ENCODE measurements around the gene GAGE10.
"Not testable (repeated sequence)": the region's sequence is repeated elsewhere in the genome, so short reads cannot be mapped to it uniquely, and the experiment has no call there.

GAGE10 gene

DNA sequence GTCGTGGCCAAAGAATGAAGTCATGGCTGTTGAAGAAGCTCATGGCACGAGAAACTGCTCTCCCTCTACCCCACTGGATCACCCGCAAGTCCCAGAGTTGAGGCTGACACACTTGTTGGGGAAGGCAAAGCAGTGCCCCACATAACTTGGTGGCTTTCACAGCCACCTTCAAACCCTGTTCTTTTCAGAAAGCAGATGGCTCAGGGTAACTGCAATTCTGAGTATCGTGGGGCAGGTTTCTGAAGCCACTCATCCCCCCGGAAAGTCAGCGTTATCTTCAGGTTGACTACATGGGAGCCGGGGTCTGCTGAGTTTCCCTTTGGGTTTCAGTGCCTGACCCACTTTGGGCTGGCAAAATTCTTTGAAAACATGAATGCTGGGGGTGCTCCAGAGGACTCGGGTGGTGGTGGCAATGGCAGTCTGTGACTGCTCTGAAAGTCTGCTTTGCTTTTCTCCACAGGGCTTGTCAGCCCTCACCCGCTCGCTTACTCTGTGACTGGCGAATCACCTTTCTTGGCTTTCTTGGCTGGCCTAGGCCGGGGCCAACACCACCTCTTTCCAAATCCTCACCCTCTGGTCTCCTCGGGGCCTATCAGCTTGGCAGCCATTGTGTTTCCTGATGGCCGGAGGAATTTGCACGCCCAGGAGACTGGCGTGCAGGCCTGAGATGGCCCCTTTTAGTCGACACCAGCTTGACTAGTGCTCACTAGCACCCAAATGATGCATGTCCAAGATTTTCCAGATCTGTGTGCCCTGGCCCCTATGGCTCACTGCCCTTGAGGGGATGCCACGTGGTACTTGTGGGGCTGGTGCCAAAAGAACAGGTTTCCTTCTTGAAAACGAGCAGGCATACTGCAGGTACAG lies 26.5 kb upstream of the GAGE10 start:
- DNase-seq (ENCODE audit: low read depth): no peak

DNA sequence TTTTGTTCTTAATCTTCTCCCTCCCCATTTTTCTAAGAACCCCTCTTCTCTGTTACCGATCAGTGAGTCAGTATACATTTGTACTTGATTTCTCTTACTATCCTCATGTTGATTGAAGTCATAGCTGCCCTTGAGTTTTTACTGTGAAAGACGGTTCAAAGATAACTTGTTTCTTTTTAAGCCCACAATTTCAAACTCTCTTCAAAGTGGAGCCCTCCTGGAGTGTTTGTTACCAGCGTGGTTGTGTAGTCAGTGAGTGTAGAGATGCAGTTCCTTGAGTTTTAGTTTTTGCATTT lies 26.0 kb upstream of the GAGE10 start:
- no peak for DNase-seq (ENCODE audit: low read depth)

DNA sequence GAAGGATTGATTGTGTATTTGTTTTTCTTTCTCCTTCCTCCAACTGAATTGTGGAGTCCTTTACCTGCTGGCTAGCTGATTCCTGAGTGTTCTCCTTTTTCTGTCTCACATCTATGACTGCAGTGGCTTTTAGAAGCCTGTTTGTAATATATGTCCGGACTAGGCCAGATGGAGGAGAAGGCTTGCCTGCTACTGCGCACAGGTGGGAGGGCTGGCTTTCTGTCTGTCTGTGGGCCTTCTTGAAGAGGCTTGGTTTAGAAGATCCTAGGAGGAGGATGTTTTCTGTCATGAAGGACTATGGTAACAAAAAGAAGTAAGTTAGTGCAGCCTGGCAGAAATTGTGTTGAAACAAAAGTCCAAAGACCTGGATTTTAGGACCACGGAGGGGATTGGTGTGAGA lies 25.4 kb upstream of the GAGE10 start:
- DNase-seq (ENCODE audit: low read depth): no peak

DNA sequence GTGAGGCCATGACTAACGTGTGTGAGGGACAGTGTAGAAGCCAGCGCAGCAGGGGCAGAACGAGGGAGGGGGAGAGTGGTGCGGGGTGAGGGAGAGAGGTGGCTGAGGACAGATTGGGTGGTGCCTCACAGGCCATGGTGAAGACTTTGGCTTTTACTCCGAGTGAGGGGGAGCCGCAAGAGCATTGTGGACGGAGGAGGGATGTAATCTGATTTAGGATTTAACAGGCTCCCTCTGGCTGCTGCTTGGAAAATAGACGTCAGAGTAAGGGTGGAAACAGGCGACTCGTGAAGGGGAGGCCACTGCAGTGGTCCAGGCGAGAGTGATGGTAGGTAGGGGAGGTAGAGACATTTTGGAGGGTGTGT lies 20.8 kb upstream of the GAGE10 start:
- DNase-seq (ENCODE audit: low read depth): no peak

DNA sequence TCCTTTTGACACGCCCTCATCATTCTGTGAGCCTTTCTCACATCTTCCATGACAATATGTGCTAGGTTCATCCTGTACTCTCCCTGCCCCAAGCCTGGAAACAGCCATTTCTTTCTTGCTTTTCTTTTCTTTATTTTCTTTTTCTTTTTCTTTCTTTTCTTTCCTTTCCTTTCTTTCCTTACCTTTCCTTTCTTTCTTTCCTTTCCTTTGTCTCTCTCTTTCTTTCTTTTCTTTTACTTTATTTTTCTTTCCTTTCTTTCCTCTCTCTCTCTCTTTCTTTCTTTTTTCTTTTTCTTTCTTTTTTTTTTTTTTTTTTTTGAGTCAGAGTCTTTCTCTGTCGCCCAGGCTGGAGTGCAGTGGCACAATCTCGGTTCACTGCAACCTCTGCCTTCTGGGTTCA lies 19.2 kb upstream of the GAGE10 start:
- no peak for DNase-seq (ENCODE audit: low read depth)

DNA sequence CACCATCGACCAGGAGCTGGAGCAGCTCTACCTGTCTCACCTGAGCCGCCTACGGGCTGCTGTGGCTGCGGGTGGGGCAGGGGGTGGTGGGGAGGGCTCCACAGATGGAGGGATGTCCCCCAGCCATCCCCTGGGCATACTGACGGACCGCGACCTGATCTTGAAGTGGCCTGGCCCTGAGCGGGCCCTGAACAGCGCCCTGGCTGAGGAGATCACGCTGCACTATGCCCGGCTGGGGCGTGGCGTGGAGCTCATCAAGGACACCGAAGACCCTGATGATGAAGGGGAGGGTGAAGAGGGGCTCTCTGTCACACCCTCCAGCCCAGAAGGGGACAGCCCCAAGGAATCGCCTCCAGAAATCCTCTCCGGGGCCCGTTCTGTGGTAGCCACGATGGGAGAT lies 17.3 kb upstream of the GAGE10 start:
- DNase-seq (ENCODE audit: low read depth): no peak

DNA sequence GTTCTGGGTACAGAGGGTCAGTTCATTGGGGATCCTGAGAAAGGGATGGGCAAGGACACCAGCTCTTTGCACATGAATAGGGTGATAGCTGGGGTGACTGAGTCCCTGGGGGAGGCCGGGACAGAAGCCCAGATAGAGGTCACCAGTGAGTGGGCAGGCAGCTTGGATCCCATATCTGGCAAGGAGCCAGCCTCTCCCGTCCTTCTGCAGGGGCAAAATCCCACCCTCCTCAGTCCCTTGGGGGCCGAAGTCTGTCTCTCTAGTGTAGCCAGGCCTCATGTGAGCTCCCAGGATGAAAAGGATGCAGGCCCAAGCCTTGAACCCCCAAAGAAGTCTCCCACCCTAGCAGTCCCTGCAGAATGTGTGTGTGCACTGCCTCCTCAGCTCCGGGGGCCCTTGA lies 16.9 kb upstream of the GAGE10 start:
- no peak for DNase-seq (ENCODE audit: low read depth)

DNA sequence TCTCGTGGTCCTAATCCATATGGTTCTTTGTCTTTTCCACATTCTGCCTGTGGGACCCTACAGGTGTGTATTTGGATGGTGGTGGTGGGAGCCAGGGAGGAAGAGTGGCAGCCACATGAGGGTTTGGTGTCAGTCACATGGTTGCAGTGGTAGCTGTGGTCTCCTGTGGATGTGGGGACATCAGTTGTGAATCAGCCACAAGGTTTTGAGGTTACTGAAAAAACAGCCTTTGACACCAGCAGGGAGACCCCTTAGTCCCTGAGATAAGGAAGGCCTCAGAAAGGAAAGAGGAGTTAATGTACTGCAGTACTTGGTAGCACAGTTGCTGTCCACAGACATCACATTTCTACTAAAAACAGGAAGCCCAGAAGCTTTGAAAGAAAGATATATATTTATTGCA lies 15.8 kb upstream of the GAGE10 start:
- DNase-seq (ENCODE audit: low read depth): no peak

DNA sequence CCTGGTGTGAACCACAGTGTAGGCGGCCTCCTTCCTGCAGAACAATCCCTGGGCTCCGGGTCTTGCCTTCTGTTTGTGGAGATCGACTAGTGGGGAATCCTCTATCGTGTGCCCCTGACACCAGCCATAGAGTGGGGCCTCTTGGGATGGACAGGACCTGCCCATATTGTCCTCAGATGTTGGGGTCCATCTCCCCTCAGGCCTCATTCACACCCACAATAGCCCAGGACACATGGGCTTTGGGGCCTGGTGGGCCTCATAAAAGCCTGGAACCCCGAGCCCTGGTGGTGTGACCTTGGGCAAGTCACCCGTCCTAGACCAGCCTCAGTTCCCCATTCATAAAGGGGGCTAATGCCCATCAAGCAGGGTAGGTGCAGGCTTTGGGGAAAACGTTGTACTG lies 13.2 kb upstream of the GAGE10 start:
- no peak for DNase-seq (ENCODE audit: low read depth)

DNA sequence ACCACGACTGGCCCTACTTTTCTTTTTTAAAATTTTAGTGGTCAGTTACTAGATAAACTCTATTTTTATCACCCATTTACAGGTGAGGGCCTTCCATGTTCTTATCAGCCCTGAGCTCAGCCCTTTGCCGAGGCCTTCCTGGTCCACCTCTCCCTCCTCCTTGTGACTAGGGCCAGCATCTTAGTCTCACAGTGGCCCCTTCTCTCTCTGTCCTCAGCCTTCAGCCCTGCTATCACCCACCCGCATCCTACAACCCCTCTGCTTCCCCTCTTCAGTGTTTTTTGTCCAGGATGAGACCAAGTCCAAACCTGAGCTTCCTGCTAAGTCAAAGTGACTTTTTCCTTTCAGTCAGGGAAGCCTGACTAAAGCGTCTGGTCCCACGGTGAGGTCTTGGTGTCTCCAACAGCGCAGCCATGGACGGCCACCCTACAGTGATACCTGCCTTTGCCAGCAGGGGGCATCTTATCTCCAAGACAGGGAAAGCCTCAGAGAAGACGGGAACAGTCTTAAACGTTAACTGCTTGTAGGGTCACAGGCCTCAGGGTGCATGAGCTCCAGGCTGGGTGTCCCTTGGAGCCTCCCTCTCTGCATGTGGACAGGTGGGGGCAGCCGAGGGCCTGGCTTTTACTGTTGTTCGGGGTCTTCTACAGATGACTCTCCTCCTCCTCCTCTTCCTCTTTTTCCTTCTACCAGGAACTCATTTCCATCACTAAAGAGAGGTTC lies 11.7 kb upstream of the GAGE10 start:
- peak; percentile 62 for DNase-seq (ENCODE audit: low read depth)

DNA sequence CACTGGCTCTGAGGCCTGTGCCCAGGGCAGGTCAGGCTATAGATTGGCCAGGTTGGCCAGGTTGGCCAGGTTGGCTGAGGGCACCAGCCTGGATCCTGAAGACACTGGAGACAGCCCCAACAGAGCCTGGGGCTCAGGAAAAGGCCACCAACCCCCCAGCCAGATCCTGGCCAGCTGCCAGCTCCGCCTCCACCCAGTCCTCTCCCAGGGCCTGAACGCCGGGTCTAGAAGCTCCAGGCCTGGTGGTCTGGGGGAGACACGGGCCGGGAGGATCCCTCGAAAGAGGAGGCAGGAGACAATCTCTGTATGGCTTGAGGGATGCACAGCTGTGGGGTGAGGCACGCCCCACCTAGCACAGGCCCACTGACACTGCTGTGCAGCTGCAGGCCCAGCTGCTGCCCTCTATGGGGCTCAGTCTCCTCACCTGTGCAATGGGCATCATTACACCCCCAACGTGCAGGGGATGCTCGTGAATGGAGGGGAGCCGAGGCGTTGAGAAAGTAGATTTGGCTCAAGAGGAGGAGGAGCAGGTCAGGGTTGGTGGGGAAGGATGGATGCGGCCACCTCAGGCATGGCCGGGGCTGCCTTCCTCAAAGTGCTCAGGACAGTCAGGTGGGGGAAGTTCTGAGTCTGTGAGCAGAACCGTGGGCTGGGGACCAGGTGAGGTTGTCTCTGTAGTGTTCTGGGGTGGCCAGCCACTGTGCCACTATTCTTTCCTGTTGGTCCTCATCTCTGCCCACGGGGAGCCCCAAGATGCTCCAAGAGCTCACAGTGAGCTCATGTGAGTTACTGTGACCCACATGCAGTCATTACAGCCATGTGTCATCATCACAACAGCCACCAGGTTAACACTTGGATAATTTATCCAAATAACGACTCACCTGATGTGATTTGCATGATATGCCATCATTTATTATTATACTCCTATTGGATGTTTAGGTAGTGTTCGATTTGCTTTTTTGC lies 10.8 kb upstream of the GAGE10 start:
- no peak for DNase-seq (ENCODE audit: low read depth)

DNA sequence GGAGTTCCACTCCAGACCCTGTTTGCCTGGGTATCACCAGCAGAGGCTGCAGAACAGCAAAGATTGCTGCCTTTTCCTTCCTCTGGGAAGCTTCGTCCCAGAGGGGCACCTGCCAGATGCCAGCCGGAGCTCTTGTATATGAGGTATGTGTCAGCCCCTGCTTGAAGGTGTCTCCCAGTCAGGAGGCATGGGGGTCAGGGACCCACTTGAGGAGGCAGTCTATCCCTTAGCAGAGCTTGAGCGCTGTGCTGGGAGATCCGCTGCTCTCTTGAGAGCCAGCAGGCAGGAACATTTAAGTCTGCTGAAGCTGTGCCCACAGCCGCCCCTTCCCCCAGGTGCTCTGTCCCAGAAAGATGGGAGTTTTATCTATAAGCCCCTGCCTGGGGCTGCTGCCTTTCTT lies 4.2 kb upstream of the GAGE10 start:
- not testable (repeated sequence) for DNase-seq (ENCODE audit: low read depth)

DNA sequence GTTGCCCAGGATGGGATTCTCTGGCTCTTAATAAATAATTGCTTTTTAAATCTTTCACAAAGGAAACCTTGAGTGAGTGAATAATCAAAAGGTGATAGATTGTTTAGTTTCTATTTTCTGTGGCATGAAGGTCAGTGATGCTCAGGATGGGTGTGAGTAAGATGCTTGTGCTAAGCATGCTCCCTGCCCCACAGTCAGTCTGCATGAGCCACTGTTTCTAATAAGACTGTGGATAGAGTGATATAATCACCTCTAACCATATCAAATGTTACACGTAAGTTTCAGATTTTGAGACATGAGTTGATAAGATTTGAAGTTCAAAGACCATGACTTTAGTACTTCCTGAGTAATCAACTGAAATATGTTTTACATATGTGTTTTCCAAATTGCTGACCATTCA lies 2.7 kb upstream of the GAGE10 start:
- no peak for DNase-seq (ENCODE audit: low read depth)

DNA sequence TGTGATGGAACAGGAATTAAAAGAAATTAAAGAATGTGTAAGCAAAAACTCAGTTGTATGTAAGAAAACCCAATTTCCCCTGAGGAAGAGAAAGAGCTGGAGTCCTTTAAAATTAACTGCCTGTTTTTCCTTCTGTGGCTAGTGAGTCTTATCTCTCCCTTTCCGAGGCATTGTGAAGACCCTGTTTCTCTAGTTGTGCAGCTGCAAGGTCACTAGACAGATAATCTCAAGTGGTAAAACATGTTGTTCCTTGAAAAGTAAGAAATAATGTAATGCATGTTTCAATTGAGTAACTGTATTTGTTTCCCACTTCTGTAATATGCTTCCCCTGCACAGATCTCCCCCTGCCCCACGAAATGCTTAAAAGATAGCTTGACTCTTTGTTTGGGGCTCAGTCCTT lies 4.3 kb downstream of the GAGE10 start:
- DNase-seq (ENCODE audit: low read depth): not testable (repeated sequence)

DNA sequence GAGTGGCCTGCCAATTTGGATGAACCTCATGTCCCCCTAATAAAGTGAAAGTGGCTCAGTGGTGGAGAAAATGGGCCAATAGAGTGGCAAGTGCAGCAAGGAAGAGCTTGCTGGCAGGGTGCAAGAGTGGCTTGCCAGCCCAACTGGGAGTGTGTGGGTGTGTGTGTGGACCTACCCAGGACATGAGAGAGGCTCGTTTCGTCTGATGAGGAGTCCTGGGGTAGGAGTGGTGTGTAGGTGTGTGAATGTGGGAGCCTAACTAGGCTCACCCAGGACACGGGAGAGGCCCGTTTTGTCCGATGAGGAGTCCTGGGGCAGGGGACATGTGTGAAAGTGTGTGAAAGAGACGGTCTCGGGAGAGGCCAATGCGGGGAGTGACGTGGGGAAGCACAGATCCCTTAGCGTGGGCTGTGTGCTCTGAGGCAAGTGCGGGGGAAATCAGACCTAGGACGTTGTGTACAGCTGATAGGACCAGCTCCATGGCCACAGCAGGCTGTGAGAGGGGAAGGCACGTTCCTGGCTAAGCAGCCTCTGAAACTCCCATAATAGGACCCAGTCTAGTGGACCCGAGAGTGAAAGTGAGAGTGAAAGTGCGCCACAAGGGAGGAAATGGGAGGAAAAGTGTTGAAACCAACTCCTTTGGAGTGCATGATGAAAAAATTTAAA lies 5.3 kb downstream of the GAGE10 start:
- DNase-seq (ENCODE audit: low read depth): no peak

DNA sequence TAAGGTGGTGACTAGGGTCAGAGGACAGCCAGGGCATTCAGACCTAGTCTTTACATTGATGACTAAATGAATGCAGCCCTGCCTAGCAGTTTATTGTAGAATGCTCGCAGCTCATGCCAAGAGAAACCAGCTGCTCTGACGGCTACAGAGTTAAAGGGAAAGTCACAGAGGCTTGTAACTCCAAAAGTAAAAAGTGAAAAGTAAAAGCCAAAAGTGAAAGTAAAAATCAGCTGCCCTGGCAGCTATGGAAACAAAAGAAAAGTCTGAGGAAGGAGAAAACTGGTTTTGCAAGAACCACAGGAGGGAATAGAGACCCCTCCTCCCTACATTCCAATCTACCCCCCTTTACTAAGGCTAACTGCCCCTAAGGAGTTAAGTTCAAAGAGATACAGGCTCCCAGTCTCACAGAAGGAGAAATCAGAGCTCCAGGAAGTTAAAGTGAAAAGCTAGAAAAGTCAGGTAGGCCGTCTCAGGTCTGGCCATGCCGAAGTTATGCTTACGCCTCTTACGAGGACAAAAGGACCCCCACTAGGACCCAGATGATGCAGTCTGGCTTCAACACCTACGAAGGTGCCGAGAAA lies 6.0 kb downstream of the GAGE10 start:
- DNase-seq (ENCODE audit: low read depth): no peak

DNA sequence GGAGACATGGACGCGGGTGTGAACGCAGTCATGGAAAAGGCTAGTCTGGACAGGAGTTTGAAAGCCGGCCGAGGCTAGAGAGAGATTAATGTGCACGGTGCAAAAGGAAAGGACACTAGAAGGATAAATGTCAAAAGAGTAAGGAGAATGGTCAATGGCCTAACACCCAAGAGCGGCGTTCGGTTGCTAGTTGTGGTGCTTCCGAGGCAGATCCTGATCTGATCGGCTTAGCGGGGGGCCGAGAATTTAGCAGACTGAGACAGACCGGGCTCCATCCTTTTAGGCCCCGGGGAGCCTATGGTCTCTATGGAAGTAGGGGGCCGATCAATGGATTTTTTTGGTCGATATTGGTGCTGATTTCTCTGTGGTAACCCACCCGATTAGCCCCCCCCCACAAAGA lies 6.9 kb downstream of the GAGE10 start:
- no peak for DNase-seq (ENCODE audit: low read depth)

DNA sequence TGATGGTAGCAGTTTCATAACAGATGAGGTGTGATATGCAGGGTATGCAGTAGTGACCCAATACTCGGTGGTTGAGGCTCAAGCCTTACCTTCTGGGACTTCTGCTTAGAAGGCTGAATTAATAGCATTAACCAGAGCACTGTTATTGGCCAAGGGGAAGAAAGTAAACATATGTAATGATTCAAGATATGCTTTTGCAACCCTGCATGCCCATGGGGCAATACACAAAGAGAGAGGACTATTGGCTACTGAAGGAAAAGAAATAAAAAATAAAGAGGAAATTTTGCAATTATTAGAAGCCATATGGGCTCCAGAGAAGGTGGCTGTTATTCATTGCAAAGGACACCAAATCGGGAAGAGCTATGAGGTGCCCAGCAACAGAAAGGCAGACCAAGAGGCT lies 8.7 kb downstream of the GAGE10 start:
- no peak for DNase-seq (ENCODE audit: low read depth)

DNA sequence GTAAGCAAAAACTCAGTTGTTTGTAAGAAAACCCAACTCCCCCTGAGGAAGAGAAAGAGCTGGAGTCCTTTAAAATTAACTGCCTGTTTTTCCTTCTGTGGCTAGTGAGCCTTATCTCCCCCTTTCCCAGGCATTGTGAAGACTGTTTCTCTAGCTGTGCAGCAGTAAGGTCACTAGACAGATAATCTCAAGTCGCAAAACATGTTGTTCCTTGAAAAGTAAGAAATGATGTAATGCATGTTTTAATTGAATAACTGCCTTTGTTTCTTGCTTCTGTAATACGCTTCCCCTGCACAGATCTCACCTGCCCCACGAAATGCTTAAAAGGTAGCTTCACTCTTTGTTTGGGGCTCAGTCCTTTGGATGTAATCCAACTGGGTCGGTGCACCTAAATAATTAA lies 12.6 kb downstream of the GAGE10 start:
- no peak for DNase-seq (ENCODE audit: low read depth)

DNA sequence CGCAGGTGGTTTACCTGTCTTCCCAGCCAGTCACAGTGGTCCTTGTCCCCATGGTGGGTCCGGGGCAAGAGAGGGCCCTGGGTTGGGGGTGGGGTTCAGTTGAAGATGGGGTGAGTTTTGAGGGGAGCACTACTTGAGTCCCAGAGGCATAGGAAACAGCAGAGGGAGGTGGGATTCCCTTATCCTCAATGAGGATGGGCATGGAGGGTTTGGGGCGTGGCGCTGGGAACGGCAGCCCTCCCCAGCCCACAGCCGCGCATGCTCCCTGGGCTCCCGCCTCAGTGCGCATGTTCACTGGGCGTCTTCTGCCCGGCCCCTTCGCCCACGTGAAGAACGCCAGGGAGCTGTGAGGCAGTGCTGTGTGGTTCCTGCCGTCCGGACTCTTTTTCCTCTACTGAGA lies 18.3 kb downstream of the GAGE10 start, which contains the start of gene GAGE12J:
TSS of gene GAGE12J (plus strand) at position 301 of the 400 bp plus-strand sequence. CDS start 1,157 bp downstream, outside the sequence.
- DNase-seq (ENCODE audit: low read depth): not testable (repeated sequence)

DNA sequence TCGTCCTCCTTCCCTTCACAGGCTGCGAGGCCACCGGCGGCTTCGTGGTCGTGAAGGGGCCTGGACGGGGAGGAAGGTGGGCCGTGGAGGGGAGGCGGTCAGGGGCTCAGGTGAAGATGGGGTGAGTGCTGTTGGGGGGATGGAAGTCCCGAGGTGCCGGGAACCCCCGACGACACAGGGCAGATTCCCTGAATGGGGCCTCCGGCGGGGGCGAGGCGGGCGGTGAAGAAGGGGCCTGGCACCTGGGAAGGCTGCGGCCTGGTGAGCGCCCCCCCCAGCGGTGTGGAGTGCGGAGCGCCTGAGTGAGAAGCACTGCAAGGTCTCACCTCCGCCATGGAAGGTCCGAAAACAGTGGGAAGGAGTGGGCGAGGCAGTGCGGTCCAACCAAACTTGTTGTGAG lies 18.8 kb downstream of the GAGE10 start:
- not testable (repeated sequence) for DNase-seq (ENCODE audit: low read depth)

DNA sequence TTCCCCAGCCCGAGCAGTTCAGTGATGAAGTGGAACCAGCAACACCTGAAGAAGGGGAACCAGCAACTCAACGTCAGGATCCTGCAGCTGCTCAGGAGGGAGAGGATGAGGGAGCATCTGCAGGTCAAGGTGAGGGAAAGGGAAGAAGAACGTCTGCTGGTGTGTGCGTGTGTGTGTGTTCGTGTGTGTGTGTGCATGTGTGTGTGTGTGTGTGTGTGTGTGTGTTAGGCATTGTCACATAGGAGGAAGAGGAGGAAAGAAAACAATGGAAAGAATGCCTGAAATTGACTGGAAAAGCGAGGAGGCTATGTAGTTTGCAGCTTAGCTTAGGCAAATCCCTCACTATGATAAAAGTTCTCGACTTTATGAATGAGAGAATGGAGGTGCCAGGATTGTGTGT lies 20.3 kb downstream of the GAGE10 start:
- not testable (repeated sequence) for DNase-seq (ENCODE audit: low read depth)

Measured in stimulated activated CD8-positive, alpha-beta memory T cell treated with anti-CD3 and anti-CD28 coated beads, Interleukin-4, amount 100 ng/mL, for 24 hours (primary cell).